Activated naive CD4-positive, alpha-beta T cell treated with anti-CD3 and anti-CD28 coated beads for 36 hours (primary cell): ENCODE measurements around the gene TMUB2. TPM values are rescaled to one million over a fixed set of nuclear protein-coding genes. Genes with fewer than 3 reads are reported as not detected.

Experiments used
- CTCF ChIA-PET: fragments of 350-600 bp; sonication (Branson Sonifier 250); formaldehyde crosslinking; loops from one replicate; lab custom pipeline; 2021; ENCODE audit warnings: antibody characterized with exemption; lab: Charles Lee
- DNase-seq: peaks from one replicate; pipeline ENCODE4 v3.0.0-alpha.2; 2020
- H3K27ac Mint-ChIP-seq: one replicate; pipeline ENCODE4 v1.8.0; 2021; ENCODE audit warnings: mild to moderate bottlenecking, mixed read lengths
- H3K27me3 Mint-ChIP-seq: one replicate; pipeline ENCODE4 v1.8.0; 2021; ENCODE audit warnings: low read depth, mixed read lengths
- H3K36me3 Mint-ChIP-seq: one replicate; pipeline ENCODE4 v1.8.0; 2021; ENCODE audit warnings: low read depth, mixed read lengths
- H3K4me1 Mint-ChIP-seq: one replicate; pipeline ENCODE4 v1.8.0; 2021; ENCODE audit warnings: low read depth, mixed read lengths
- H3K4me3 Mint-ChIP-seq: one replicate; pipeline ENCODE4 v1.8.0; 2021; ENCODE audit warnings: mild to moderate bottlenecking, moderate library complexity, mixed read lengths
- H3K9me3 Mint-ChIP-seq: one replicate; pipeline ENCODE4 v1.8.0; 2021; ENCODE audit warnings: mixed read lengths
- intact Hi-C: fragments of 100-400 bp; cut with micrococcal nuclease; formaldehyde crosslinking; loops from one replicate; pipeline ENCODE4 v1.15.1; 2023
- total RNA-seq, 2 experiments: library from RNA; stranded (reverse); gene quantifications; one replicate each; pipeline ENCODE4 v1.2.3, GENCODE V29; 2021

The TMUB2 gene
- total RNA-seq, 2 experiments from 2014 or later, result 21.2 to 22.9 TPM

DNA sequence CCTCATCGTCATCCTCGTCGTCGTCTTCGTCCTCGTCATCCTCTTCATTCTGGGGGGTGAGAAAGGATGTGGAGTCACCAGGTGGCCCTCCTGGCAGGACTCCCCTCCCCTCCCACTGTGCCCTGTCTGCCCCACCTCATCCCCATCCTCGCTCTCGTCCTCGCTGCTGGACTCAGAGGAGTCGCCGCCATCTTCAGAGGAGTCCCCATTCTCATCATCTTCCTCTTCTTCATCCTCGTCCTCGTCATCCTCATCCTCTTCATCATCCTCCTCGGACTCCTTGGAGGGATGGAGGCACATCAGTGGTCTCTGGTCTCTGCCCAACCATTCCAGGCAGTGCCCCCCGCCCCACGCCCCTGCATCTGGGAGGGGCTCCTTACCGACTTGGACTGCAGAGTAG is 20.5 kb downstream of the TMUB2 start:
- Mint-ChIP-seq H3K4me1 (peaks cover 59% of the 10 kb centered on the region), H3K27me3 (no peaks in the 10 kb centered on the region), H3K36me3 (peaks cover 38% of the 10 kb centered on the region), H3K27ac (no peak overlapping the region), H3K4me3 (no peak overlapping the region), H3K9me3 (no peaks in the 10 kb centered on the region)
- DNase-seq, result no peak
- CTCF ChIA-PET, result interaction anchor here (1.5 kb wide), 1 partner anchor 162 kb away, joined by 4 read pairs; no protein-coding TSS in a partner anchor
- intact Hi-C loops, result no loop called here

DNA sequence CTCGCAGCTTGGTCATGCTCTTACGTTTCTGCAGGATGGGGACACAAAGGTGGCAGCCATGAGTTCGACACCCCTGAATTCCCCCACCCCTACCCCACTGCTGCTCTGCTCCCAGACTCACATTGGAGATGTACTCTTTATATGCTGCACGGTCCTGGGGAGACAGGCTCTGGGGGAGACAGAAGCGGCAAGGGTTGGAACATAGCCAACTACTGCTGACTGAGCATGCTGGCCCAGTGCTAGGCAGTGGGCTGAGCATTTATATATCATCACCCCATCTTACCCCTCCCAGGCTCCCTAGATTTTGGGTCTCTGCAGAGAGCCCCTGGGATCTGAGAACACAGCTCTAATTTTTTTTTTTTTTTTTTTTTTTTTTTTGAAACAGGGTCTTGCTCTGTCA is 21.0 kb downstream of the TMUB2 start:
- intact Hi-C loops, result no loop called here
- peak overlapping the region; percentile 80 for H3K27ac Mint-ChIP-seq
- H3K4me3 Mint-ChIP-seq, result no peak overlapping the region
- DNase-seq, result no peak
- peaks cover 60% of the 10 kb centered on the region for H3K4me1 Mint-ChIP-seq
- H3K27me3 Mint-ChIP-seq, result no peaks in the 10 kb centered on the region
- CTCF ChIA-PET, result interaction anchor here (0.7 to 1.2 kb wide), 2 partner anchors 138 to 1449 kb away, joined by 3 read pairs; no protein-coding TSS in a partner anchor
- peaks cover 39% of the 10 kb centered on the region for H3K36me3 Mint-ChIP-seq
- H3K9me3 Mint-ChIP-seq, result no peaks in the 10 kb centered on the region

DNA sequence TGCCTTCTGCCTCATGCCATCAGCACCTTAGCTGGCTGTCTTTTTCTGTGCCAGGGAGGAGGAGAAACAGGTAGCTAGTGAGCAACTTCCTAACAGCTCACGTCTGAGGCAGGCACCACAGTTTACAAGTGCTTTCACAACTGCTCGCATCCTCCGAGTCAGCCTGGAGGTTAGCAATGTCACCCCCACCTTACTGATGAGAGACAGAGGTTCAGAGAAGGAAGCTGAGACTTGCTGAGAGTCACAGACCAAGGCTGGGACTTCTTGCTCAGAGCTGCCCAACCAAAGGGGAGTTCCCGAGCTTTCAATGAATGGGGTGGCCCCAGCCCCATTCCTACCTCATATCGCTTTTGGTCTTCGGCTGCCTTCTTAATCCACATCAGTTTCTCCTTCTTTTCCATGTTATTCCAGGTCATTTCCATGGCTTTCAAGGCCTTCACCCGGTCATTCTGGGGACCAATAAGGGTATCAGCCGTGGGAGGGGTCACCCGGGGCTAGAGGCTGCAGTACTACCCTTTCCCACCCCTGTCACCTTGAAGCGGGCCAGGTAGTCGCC is 23.1 kb downstream of the TMUB2 start:
- CTCF ChIA-PET, result interaction anchor here (0.6 to 5.6 kb wide), 30 partner anchors 8 to 313 kb away, joined by 3 to 64 read pairs (median 6); partner anchors contain the start of genes GRN, RUNDC3A, SLC25A39 and TMUB2
- peak; percentile 89 for DNase-seq
- Mint-ChIP-seq H3K9me3 (no peaks in the 10 kb centered on the region), H3K4me3 (peak overlapping the region; percentile 62), H3K36me3 (peaks cover 55% of the 10 kb centered on the region), H3K27ac (peak overlapping the region; percentile 92), H3K27me3 (no peaks in the 10 kb centered on the region), H3K4me1 (peaks cover 61% of the 10 kb centered on the region)
- intact Hi-C loops, result loop anchor here (1.0 to 10.0 kb wide), 7 partner anchors 8 to 1015 kb away; partner anchors contain the start of genes FMNL1, GRN, SLC25A39 and TMUB2

DNA sequence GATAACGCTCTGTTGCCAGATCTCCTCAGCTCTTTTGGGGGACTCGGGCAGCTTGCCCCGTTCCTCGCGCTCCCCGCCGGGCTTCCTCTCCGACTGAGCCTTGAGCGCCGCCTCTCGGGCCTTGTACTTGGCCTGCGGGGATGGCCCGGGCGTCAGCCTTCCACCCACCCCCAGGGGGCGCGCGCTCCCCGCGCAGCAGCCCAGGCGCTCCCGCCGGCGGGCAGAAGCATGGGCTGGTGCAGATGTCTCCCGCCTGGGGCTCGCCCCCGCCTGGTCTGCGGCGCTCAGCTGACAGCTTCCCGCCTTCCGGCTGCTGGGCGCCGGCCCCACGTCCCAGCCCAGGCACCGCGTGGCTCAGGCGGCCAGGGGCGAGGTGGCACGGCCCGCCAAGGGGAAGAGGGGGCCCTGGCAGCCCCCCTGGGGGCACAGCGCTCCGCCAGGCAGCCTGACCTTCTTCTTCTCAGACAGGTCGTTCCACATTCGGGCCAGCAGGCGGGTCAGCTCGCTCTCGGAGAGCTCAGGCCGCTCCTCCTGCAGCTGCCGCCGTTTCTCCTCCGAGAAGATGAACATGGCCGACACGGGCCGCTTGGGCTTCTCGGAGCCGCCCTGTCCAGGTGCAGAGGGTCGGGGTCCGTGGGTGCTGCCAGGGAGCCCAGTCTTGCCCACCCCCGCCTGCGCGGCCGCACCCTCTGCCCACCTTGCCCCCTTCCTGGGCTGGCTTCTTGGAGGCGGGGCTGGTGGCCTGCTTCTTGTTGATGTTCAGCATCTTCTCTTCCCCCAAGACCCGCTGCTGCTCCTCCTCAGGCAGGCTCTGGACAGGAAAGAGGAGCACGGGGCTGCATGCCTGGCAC is 23.8 kb downstream of the TMUB2 start:
- Mint-ChIP-seq H3K36me3 (peaks cover 62% of the 10 kb centered on the region), H3K27ac (peak overlapping the region; percentile 92), H3K4me3 (peak overlapping the region; percentile 62), H3K9me3 (no peaks in the 10 kb centered on the region), H3K4me1 (peaks cover 68% of the 10 kb centered on the region), H3K27me3 (no peaks in the 10 kb centered on the region)
- peak; percentile 93 for DNase-seq
- intact Hi-C loops, result loop anchor here (1.0 to 10.0 kb wide), 7 partner anchors 8 to 1014 kb away; partner anchors contain the start of genes FMNL1, GRN, SLC25A39 and TMUB2
- CTCF ChIA-PET, result interaction anchor here (0.6 to 5.6 kb wide), 31 partner anchors 9 to 313 kb away, joined by 3 to 64 read pairs (median 5); partner anchors contain the start of genes GRN, RUNDC3A, SLC25A39 and TMUB2

DNA sequence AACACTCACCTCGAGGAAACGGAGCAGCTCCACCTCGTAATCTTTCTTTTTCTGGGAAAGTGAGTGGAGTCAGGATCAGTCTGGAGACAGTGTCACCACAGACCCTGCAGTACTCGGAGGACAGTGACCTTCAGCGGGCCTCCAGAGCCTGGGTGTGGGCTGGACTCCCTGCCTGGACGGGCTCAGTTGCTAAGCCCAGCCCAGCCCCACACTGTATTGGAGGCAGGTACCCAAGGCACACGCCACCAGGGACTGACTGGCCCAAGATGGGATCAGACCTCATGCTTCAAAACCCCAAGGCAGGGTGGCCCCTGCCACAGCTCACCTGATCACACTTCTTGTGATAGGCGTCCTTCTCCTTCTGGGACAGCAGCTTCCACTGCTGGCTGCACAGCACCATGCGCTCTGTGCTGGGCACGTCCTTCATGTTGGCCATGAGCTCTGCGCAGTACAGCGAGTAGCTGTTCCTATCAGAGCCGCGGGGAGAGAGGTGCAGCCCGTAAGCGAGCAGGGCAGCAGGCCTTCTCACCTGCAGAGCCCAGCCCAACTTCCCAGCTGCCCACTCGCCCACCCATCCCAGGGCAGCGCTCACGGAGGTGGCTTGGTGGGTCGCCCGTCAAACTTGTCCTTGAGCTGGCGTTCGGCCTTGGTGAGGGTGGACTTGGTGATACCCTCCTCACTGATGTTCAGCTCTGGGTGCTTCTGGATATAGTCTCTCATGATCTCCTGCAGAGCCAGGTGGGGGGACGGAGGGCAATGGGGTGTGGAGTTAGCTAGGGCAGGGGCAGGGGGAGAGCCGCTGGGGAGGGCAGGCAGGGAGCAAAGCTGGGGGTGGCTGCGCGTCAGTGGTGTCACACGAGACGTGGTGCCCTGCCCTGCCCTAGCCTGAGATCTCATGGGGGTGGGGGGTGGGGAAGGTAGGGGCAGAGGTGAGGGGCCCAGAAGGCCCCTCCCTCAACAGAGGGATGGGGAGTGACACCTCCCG is 24.8 kb downstream of the TMUB2 start:
- CTCF ChIA-PET, result interaction anchor here (0.6 to 5.6 kb wide), 11 partner anchors 9 to 312 kb away, joined by 3 to 64 read pairs (median 10); partner anchors contain the start of genes GRN, TMUB2 and UBTF
- intact Hi-C loops, result loop anchor here (2.0 to 10.0 kb wide), 3 partner anchors 25 to 1013 kb away; partner anchors contain the start of genes FMNL1, SLC25A39 and TMUB2
- H3K36me3 Mint-ChIP-seq, result peaks cover 70% of the 10 kb centered on the region
- H3K4me1 Mint-ChIP-seq, result peaks cover 76% of the 10 kb centered on the region
- no peak for DNase-seq
- H3K9me3 Mint-ChIP-seq, result no peaks in the 10 kb centered on the region
- peak overlapping the region; percentile 12 for H3K27ac Mint-ChIP-seq
- H3K27me3 Mint-ChIP-seq, result no peaks in the 10 kb centered on the region
- no peak overlapping the region for H3K4me3 Mint-ChIP-seq

DNA sequence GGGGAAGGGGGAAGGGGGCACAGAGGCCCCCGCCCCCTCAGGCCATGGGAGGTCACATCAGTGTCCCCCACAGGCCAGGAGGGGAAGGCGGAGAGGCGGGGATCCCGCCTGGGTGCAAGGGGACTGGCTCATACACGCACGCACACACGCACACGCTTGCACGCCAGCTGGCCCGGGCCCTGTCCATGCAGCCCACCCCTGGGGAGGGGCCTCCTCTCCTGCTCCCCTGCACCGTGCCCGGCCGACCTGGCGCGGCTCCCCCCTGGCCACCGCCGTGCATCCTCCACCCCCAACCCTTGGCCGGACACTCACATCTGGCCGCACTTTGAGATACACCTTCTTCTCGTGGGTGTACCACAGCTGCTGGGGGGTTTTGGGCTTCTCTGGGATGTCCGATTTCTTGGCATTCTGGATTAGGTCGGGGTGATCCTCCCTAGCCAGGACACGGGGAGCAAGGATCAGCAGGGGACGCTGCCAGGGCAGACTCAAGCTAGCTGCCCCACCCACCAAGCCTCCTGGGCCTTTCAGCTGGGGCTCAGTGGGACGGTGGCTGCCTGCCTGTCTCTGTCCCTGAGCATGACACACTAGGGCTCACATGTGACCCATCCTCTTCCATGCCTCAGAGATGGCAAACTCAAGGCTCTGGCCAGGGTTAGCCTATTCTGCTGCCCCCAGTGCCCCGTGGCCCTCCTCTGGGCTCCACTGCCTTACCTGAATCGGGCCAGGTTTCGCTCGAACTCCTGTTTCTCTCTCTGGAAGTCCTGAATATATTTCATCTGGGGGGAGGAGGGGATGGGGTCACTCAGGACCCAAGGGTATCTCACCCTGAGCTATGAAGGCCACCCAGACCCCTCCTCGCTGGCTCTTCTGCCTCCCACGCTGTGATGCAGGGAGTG is 26.0 kb downstream of the TMUB2 start:
- no peaks in the 10 kb centered on the region for H3K27me3 Mint-ChIP-seq
- CTCF ChIA-PET, result interaction anchor here (0.8 to 5.6 kb wide), 3 partner anchors 9 to 119 kb away, joined by 3 to 64 read pairs (median 5); no protein-coding TSS in a partner anchor
- peaks cover 70% of the 10 kb centered on the region for H3K36me3 Mint-ChIP-seq
- peaks cover 77% of the 10 kb centered on the region for H3K4me1 Mint-ChIP-seq
- no peaks in the 10 kb centered on the region for H3K9me3 Mint-ChIP-seq
- H3K4me3 Mint-ChIP-seq, result no peak overlapping the region
- H3K27ac Mint-ChIP-seq, result peak overlapping the region; percentile 11
- no peak for DNase-seq
- intact Hi-C loops, result loop anchor here (10.0 kb wide), 1 partner anchor 1012 kb away; the partner anchor contains the start of gene FMNL1

DNA sequence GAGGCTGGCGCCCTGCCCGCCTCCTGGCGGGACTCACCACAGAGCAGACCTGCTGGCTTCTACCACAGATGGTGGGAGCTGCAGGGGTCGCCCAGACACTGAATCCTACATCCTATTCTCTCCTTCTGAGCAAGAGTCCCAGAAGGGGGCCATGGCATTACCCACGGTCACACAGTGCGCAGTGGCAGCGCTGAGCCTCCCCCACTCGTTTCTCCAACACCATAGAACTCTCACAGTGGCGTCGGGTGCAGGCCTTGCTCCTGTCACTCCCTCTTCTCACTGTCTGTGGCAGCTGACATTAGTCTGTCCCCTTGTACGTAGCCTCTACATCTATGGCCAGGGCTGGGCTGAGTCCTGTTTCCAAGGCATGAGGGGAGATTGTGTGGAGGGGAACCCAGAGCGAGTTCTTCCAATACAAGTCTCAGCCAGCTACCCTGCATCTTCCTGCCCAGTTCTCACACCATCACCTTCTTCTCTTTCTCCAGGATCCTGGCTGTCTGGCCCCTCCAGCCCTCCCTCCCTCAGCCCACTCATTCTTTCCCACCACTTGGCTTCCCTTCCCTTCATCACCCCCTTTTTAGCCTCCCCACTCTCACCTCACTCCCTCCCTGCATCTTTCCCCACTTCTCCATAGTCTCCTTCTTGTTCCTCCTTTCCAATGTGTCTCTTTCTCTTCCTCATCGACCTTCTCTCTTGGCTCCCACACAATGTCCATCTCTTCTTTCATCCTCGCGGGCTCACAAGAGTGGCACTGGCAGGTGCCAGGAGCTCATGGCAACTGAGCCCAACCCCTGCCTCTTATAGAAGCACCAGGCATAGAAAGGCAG is 26.8 kb downstream of the TMUB2 start:
- peaks cover 63% of the 10 kb centered on the region for H3K36me3 Mint-ChIP-seq
- no peak for DNase-seq
- H3K9me3 Mint-ChIP-seq, result no peaks in the 10 kb centered on the region
- intact Hi-C loops, result loop anchor here (10.0 kb wide), 1 partner anchor 1011 kb away; the partner anchor contains the start of gene FMNL1
- CTCF ChIA-PET, result interaction anchor here (0.8 to 5.6 kb wide), 4 partner anchors 8 to 132 kb away, joined by 3 to 64 read pairs (median 4); no protein-coding TSS in a partner anchor
- H3K4me3 Mint-ChIP-seq, result no peak overlapping the region
- peak overlapping the region; percentile 57 for H3K27ac Mint-ChIP-seq
- H3K4me1 Mint-ChIP-seq, result peaks cover 71% of the 10 kb centered on the region
- H3K27me3 Mint-ChIP-seq, result no peaks in the 10 kb centered on the region

DNA sequence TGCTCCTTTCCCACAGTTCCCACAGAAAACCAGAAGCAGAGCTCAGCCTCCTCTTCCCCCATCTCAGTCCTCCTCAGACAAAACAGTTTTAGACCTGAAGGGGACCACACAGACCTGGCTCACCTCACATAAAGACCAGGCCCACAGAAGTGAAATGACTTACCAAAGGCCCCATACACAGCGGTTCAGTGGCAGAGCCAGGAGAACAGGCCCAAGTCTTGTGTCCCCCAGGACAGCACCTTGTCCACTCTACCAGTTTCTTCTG is 27.4 kb downstream of the TMUB2 start:
- H3K36me3 Mint-ChIP-seq, result peaks cover 60% of the 10 kb centered on the region
- H3K27me3 Mint-ChIP-seq, result no peaks in the 10 kb centered on the region
- CTCF ChIA-PET, result interaction anchor here (1.3 to 1.4 kb wide), 2 partner anchors 10 to 132 kb away, joined by 3 to 5 read pairs; no protein-coding TSS in a partner anchor
- intact Hi-C loops, result loop anchor here (10.0 kb wide), 1 partner anchor 1011 kb away; the partner anchor contains the start of gene FMNL1
- H3K9me3 Mint-ChIP-seq, result no peaks in the 10 kb centered on the region
- DNase-seq, result no peak
- H3K4me3 Mint-ChIP-seq, result no peak overlapping the region
- peaks cover 67% of the 10 kb centered on the region for H3K4me1 Mint-ChIP-seq
- peak overlapping the region; percentile 57 for H3K27ac Mint-ChIP-seq

DNA sequence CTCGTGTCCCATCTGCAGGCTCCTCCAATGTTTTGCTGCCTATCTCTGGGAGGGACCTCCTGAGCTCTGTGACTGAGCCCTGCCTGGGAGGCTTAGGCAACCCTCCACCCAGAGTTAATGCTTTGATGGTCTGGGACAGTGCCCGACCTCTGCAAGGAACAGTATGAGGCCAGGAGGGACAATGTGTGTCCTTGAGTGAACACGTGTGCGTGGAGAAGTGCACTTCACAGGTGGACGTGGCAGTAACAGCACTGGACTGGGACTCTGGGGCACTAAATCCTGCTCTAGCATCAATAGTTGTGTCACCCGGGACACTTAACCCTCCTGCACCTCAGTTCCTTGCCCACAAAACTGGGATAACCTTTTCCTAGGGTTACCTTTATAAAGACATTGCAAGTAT is 28.1 kb downstream of the TMUB2 start:
- H3K9me3 Mint-ChIP-seq, result no peaks in the 10 kb centered on the region
- intact Hi-C loops, result loop anchor here (5.0 to 10.0 kb wide), 3 partner anchors 73 to 1010 kb away; partner anchors contain the start of genes FMNL1, GPATCH8 and HROB
- peak overlapping the region; percentile 7 for H3K4me3 Mint-ChIP-seq
- H3K27me3 Mint-ChIP-seq, result no peaks in the 10 kb centered on the region
- CTCF ChIA-PET, result interaction anchor here (0.6 to 2.8 kb wide), 4 partner anchors 116 to 171 kb away, joined by 3 to 6 read pairs (median 4); no protein-coding TSS in a partner anchor
- peak overlapping the region; percentile 96 for H3K27ac Mint-ChIP-seq
- H3K4me1 Mint-ChIP-seq, result peaks cover 60% of the 10 kb centered on the region
- peaks cover 54% of the 10 kb centered on the region for H3K36me3 Mint-ChIP-seq
- DNase-seq, result no peak
